Mucosa of stomach (tissue), 1 donor: Measurements from ENCODE around the gene ATG12.

Source experiments
- H3K27me3 ChIP-seq: one replicate; pipeline ENCODE4 v1.7.0; 2013; ENCODE audit warnings: mild to moderate bottlenecking, low read length; ENCODE audit not compliant: control insufficient read depth, insufficient read depth
- H3K36me3 ChIP-seq: one replicate; pipeline ENCODE4 v1.7.0; 2013; ENCODE audit warnings: low read length; ENCODE audit not compliant: control insufficient read depth, insufficient read depth
- H3K4me1 ChIP-seq: one replicate; pipeline ENCODE4 v1.7.0; 2013; ENCODE audit warnings: mild to moderate bottlenecking, low read length; ENCODE audit not compliant: control insufficient read depth, insufficient read depth
- H3K4me3 ChIP-seq: one replicate; pipeline ENCODE4 v1.7.0; 2013; ENCODE audit warnings: low read length
- H3K9ac ChIP-seq: one replicate; pipeline ENCODE4 v1.7.0; 2013; ENCODE audit warnings: mild to moderate bottlenecking, low read length, moderate library complexity
- H3K9me3 ChIP-seq: one replicate; pipeline ENCODE4 v1.7.0; 2013; ENCODE audit warnings: mild to moderate bottlenecking, low read length, moderate library complexity; ENCODE audit not compliant: control insufficient read depth
- donor health status: Pancreatic carcinoma.

The ATG12 gene

GRCh38 chr5:115798252-115798651, 43.1 kb downstream of the ATG12 start:
- H3K27me3 ChIP-seq, result no peaks in the 10 kb centered on the region
- no peaks in the 10 kb centered on the region for H3K4me1 ChIP-seq
- no peaks in the 10 kb centered on the region for H3K36me3 ChIP-seq
- no peak overlapping the region for H3K9ac ChIP-seq
- H3K4me3 ChIP-seq, result no peak overlapping the region
- H3K9me3 ChIP-seq, result no peaks in the 10 kb centered on the region

DNA sequence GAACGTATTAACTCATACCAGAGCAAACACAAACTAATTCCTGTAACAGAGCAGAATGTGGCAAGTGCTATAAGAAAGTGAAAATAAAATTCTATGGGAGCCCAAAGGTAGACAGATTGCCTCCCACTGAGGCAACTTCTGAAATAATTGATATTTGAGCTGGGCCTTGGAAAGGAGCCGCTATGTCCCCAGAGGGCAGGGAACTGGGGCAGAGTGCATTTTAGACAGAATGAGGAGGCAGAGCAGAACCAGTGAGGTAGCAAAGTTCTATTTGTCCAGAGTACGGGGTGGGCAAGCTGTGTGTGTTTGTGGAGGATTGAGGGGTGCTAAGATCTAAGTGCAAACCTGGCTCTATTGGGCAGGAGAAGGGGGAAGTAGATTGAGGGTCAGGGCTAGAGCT, 44.7 kb downstream of the ATG12 start:
- Histone ChIP-seq H3K4me1 (no peaks in the 10 kb centered on the region), H3K4me3 (no peak overlapping the region), H3K9ac (no peak overlapping the region), H3K27me3 (no peaks in the 10 kb centered on the region), H3K36me3 (no peaks in the 10 kb centered on the region), H3K9me3 (no peaks in the 10 kb centered on the region)

- no peak overlapping the region for H3K9ac ChIP-seq
- no peaks in the 10 kb centered on the region for H3K36me3 ChIP-seq
- no peaks in the 10 kb centered on the region for H3K4me1 ChIP-seq
- H3K9me3 ChIP-seq, result no peaks in the 10 kb centered on the region
- H3K4me3 ChIP-seq, result no peak overlapping the region
- H3K27me3 ChIP-seq, result no peaks in the 10 kb centered on the region
Observed at GRCh38 chr5:115795700-115796099, 45.7 kb downstream of the ATG12 start.

GRCh38 chr5:115788440-115788839, 52.9 kb downstream of the ATG12 start:
- Histone ChIP-seq H3K9ac (no peak overlapping the region), H3K4me1 (no peaks in the 10 kb centered on the region), H3K27me3 (peaks cover 6% of the 10 kb centered on the region), H3K36me3 (no peaks in the 10 kb centered on the region), H3K9me3 (no peaks in the 10 kb centered on the region), H3K4me3 (no peak overlapping the region)

DNA sequence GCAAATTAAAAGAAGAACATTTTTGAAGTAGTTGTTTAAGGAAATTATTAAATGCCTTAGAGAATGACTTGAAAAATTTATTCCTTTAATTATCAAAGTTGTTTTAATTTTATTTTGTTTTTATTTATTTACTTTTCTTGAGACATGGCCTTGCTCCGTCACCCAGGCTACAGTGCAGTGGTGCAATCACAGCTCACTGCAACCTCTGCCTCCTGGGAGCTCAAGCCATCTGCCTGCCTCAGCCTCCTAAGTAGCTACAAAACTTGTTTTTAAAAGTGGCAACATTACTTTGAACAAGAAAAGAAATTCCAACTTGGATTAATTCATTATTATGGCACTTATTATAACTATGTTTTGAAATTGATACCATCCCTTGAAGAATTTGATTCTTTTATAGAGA, 53.9 kb downstream of the ATG12 start:
- Histone ChIP-seq H3K4me3 (no peak overlapping the region), H3K9me3 (no peaks in the 10 kb centered on the region), H3K36me3 (no peaks in the 10 kb centered on the region), H3K9ac (no peak overlapping the region), H3K4me1 (no peaks in the 10 kb centered on the region), H3K27me3 (peaks cover 6% of the 10 kb centered on the region)

GRCh38 chr5:115785381-115786065, 55.8 kb downstream of the ATG12 start:
- Histone ChIP-seq H3K4me3 (no peak overlapping the region), H3K4me1 (no peaks in the 10 kb centered on the region), H3K27me3 (peaks cover 6% of the 10 kb centered on the region), H3K9me3 (no peaks in the 10 kb centered on the region), H3K36me3 (no peaks in the 10 kb centered on the region), H3K9ac (no peak overlapping the region)

DNA sequence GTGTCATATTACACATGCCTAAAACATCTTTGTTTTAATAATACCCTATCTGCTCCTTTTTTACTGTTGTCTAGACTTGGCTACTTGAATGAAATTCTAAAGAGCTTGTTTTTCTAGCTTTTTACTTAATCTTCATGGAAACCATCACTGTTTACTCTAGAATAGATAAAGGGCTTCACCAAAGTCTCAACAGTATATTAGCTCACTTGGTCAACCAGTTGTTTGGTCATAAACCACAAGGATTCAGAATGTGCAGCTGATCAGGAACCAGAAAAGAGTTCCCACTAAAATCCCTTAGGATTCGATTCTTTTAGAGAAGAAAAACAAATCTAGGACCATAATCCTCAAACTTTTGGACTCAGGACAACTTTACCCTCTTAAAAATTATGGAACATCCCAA, 62.9 kb downstream of the ATG12 start:
- Histone ChIP-seq H3K9ac (no peak overlapping the region), H3K4me3 (no peak overlapping the region), H3K27me3 (no peaks in the 10 kb centered on the region), H3K36me3 (no peaks in the 10 kb centered on the region), H3K4me1 (no peaks in the 10 kb centered on the region), H3K9me3 (no peaks in the 10 kb centered on the region)
